SK-N-SH (cell line): ENCODE data around the gene PYDC1. TPM values are rescaled to one million over a fixed set of nuclear protein-coding genes. Genes with fewer than 3 reads are reported as not detected.
A peak's percentile ranks its signal among the peaks of the same experiment; 100 is the strongest.
"Not testable (repeated sequence)": the region's sequence is repeated elsewhere in the genome, so short reads cannot be mapped to it uniquely, and the experiment has no call there.

ENCODE experiments used
- CTCF ChIA-PET: fragments of 300-600, 350-600 bp; formaldehyde crosslinking; extraction: SDS; loops from one replicate; lab custom pipeline; 2021; lab: Yijun Ruan, JAX
- POLR2A ChIA-PET: fragments of 350-600 bp; sonication (Branson Sonifier 250); formaldehyde crosslinking; extraction: SDS; loops from one replicate; lab custom pipeline; 2020; ENCODE audit warnings: antibody characterized with exemption, inconsistent platforms; lab: Yijun Ruan, JAX
- DNase-seq: peaks from one replicate; pipeline ENCODE4 v3.0.0; 2012
- H2AFZ ChIP-seq: fragments of 200-600 bp; sonication (generic); 2 replicates; pipeline ENCODE4 v1.8.1; 2016; ENCODE audit warnings: antibody characterized with exemption, mild to moderate bottlenecking, low read depth
- H3F3A ChIP-seq: fragments of 200-600 bp; sonication (generic); replicated peaks from 2 replicates; pipeline ENCODE3; 2016; ENCODE audit warnings: antibody characterized with exemption, mild to moderate bottlenecking; ENCODE audit not compliant: insufficient read depth
- H3K27ac ChIP-seq, 2 experiments: fragments of 200-500 bp in 1 of 2; fragments of 200-600 bp in 1 of 2; sonication (Bioruptor generic) in 1 of 2; sonication (generic), shearing (Covaris generic) in 1 of 2; 2 replicates each; pipeline versions ENCODE4 v1.5.1 to v1.6.1; 2014 to 2016; ENCODE audit warnings: low read depth in 2 of 2, inconsistent platforms in 1 of 2, low read length in 1 of 2, mild to moderate bottlenecking in 1 of 2, mixed read lengths in 1 of 2
- H3K27me3 ChIP-seq: fragments of 200-600 bp; sonication (generic), shearing (Covaris generic); 2 replicates; pipeline ENCODE4 v1.6.1; 2016; ENCODE audit warnings: mixed run types; ENCODE audit not compliant: insufficient read depth
- H3K36me3 ChIP-seq, 2 experiments: fragments of 200-500 bp in 1 of 2; fragments of 200-600 bp in 1 of 2; sonication (Bioruptor generic) in 1 of 2; sonication (generic) in 1 of 2; replicated peaks in 1 of 2; 2 replicates each; pipeline versions ENCODE3 to v1.5.1; 2014 to 2016; ENCODE audit warnings: low read length in 1 of 2, mild to moderate bottlenecking in 1 of 2; ENCODE audit not compliant: insufficient read depth in 2 of 2, control insufficient read depth in 1 of 2
- H3K4me1 ChIP-seq, 2 experiments: fragments of 200-500 bp in 1 of 2; fragments of 200-600 bp in 1 of 2; sonication (Bioruptor generic) in 1 of 2; sonication (generic), shearing (Covaris generic) in 1 of 2; 2 replicates each; pipeline versions ENCODE4 v1.5.1 to v1.6.1; 2014 to 2016; ENCODE audit warnings: low read depth in 1 of 2, low read length in 1 of 2, mixed run types in 1 of 2; ENCODE audit not compliant: insufficient read depth in 2 of 2, control insufficient read depth in 1 of 2
- H3K4me2 ChIP-seq: fragments of 200-600 bp; sonication (generic), shearing (Covaris generic); 2 replicates; pipeline ENCODE4 v1.6.1; 2017; ENCODE audit warnings: mixed run types
- H3K4me3 ChIP-seq, 2 experiments: fragments of 200-500 bp in 1 of 2; fragments of 200-600 bp in 1 of 2; sonication (Bioruptor generic) in 1 of 2; sonication (generic), shearing (Covaris generic) in 1 of 2; 2 replicates each; pipeline versions ENCODE4 v1.5.1 to v1.8.1; 2014 to 2016; ENCODE audit warnings: low read depth in 2 of 2, inconsistent platforms in 1 of 2, low read length in 1 of 2, mild to moderate bottlenecking in 1 of 2, mixed read lengths in 1 of 2, moderate library complexity in 1 of 2
- H3K79me2 ChIP-seq: fragments of 200-600 bp; sonication (generic); 2 replicates; pipeline ENCODE4 v1.8.1; 2017; ENCODE audit warnings: mild to moderate bottlenecking; ENCODE audit not compliant: insufficient read depth
- H3K9ac ChIP-seq: fragments of 200-600 bp; sonication (generic); 2 replicates; pipeline ENCODE4 v1.6.1; 2017; ENCODE audit warnings: mixed run types
- H3K9me2 ChIP-seq: fragments of 200-600 bp; sonication (generic); 2 replicates; pipeline ENCODE4 v1.6.1; 2017; ENCODE audit warnings: mixed run types
- H3K9me3 ChIP-seq: fragments of 200-600 bp; sonication (generic); 2 replicates; pipeline ENCODE4 v1.6.1; 2017; ENCODE audit warnings: mixed run types, mild to moderate bottlenecking, moderate library complexity
- H4K20me1 ChIP-seq: fragments of 200-600 bp; sonication (generic); 2 replicates; pipeline ENCODE4 v1.6.1; 2017; ENCODE audit warnings: mild to moderate bottlenecking, mixed run types; ENCODE audit not compliant: insufficient read depth
- POLR2AphosphoS5 ChIP-seq: IDR thresholded peaks from 2 replicates; pipeline ENCODE4 v1.6.1; 2012; ENCODE audit warnings: low read depth, low read length
- TEAD4 ChIP-seq: IDR thresholded peaks from 2 replicates; pipeline ENCODE4 v1.4.0; 2012; ENCODE audit warnings: mild to moderate bottlenecking, borderline replicate concordance; ENCODE audit not compliant: insufficient read depth
- WGBS: methylation state at CpG from one replicate; pipeline ENCODE4 v1.1.6; 2017; ENCODE audit warnings: low lambda C conversion rate; 5-methylcytosine and 5-hydroxymethylcytosine counted together
- polyA plus RNA-seq, 3 experiments: library from polyadenylated mRNA; depleted of rRNA; stranded (reverse); fragments of >200 nt; gene quantifications; 2 replicates each; pipeline ENCODE4 v1.2.3, GENCODE V29; 2012
- TF ChIP-seq, protein P1 (sequence below): IDR thresholded peaks from 2 replicates; pipeline ENCODE4 v1.4.0; 2012; ENCODE audit warnings: low read depth
- TF ChIP-seq, protein P2 (sequence below): fragments of 150-350 bp; IDR thresholded peaks from 2 replicates; pipeline ENCODE4 v1.6.1; 2017; ENCODE audit warnings: antibody characterized with exemption, low read length, low read depth, borderline replicate concordance

The PYDC1 gene
- polyA plus RNA-seq, 1 of the 3 experiments (the other 2 are of a cell fraction): not detected

GRCh38 chr16:31198207-31198882 lies 18.6 kb downstream of the PYDC1 start:
- peaks cover 72% of the 10 kb centered on the region for H4K20me1 ChIP-seq

GRCh38 chr16:31196324-31197088 lies 20.4 kb downstream of the PYDC1 start:
- DNase-seq: no peak
- Histone ChIP-seq H3F3A (peaks cover 81% of the 10 kb centered on the region), H3K27me3 (no peaks in the 10 kb centered on the region), H2AFZ (no peak overlapping the region), H3K9me3 (no peaks in the 10 kb centered on the region), H3K79me2 (peaks cover 23% of the 10 kb centered on the region; the same call in 1 of the 2 replicates), H3K9me2 (no peaks in the 10 kb centered on the region), H3K36me3 (peaks cover 43 to 49% of the 10 kb centered on the region in 2 experiments), H4K20me1 (peaks cover 90% of the 10 kb centered on the region), H3K9ac (no peak overlapping the region), H3K4me2 (no peak overlapping the region), H3K27ac (no peak overlapping the region), H3K4me1 (no peaks in the 10 kb centered on the region), H3K4me3 (no peak overlapping the region)
- POLR2A ChIA-PET: interaction anchor here (0.7 kb wide), 1 partner anchor 16 kb away, joined by 3 read pairs; no protein-coding TSS in a partner anchor
- WGBS: 96% methylated on average over 11 of the region's 17 CpGs
- CTCF ChIA-PET: interaction anchor here (1.1 kb wide), 1 partner anchor 13 kb away, joined by 4 read pairs; no protein-coding TSS in a partner anchor
- no peak; the same call in 1 of the 2 replicates for TF ChIP-seq POLR2AphosphoS5
- TF ChIP-seq, protein P1, sequence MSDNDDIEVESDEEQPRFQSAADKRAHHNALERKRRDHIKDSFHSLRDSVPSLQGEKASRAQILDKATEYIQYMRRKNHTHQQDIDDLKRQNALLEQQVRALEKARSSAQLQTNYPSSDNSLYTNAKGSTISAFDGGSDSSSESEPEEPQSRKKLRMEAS: no peak
- no peak for TF ChIP-seq TEAD4

More at GRCh38 chr16:31198207-31198882, 18.6 kb downstream of the PYDC1 start:
- no peaks in the 10 kb centered on the region for H3K9me3 ChIP-seq
- no peaks in the 10 kb centered on the region for H3K4me1 ChIP-seq
- no peak overlapping the region for H3K4me3 ChIP-seq
- H3K79me2 ChIP-seq: peaks cover 15% of the 10 kb centered on the region; the same call in 1 of the 2 replicates
- DNase-seq: no peak
- H3K27ac ChIP-seq: no peak overlapping the region
- no peak overlapping the region for H3K9ac ChIP-seq
- ChIA-PET CTCF (interaction anchor here (1.0 kb wide), 1 partner anchor 255 kb away, joined by 3 read pairs; no protein-coding TSS in a partner anchor), POLR2A (interaction anchor here (0.7 to 2.1 kb wide), 4 partner anchors 11 to 18 kb away, joined by 3 to 9 read pairs (median 4); partner anchors contain the start of gene FUS)
- H3K36me3 ChIP-seq: peaks cover 31% of the 10 kb centered on the region in 2 experiments
- peaks cover 68% of the 10 kb centered on the region for H3F3A ChIP-seq
- 85% methylated on average over 6 of the region's 7 CpGs for WGBS
- no peak overlapping the region for H2AFZ ChIP-seq
- TF ChIP-seq, protein P2, sequence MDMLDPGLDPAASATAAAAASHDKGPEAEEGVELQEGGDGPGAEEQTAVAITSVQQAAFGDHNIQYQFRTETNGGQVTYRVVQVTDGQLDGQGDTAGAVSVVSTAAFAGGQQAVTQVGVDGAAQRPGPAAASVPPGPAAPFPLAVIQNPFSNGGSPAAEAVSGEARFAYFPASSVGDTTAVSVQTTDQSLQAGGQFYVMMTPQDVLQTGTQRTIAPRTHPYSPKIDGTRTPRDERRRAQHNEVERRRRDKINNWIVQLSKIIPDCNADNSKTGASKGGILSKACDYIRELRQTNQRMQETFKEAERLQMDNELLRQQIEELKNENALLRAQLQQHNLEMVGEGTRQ: no peak
- peak; percentile 5; the same call in 1 of the 2 replicates for TF ChIP-seq POLR2AphosphoS5
- H3K4me2 ChIP-seq: no peak overlapping the region
- H3K9me2 ChIP-seq: no peaks in the 10 kb centered on the region
- no peaks in the 10 kb centered on the region for H3K27me3 ChIP-seq

GRCh38 chr16:31195861-31196260 lies 21.1 kb downstream of the PYDC1 start:
- not testable (repeated sequence) for H3K4me2 ChIP-seq, DNase-seq, H2AFZ ChIP-seq, H3K9ac ChIP-seq, H3K9me3 ChIP-seq, H3K4me1 ChIP-seq, H3K27me3 ChIP-seq, H3K9me2 ChIP-seq, H3K27ac ChIP-seq, H3K4me3 ChIP-seq
- Histone ChIP-seq H3F3A (peaks cover 84% of the 10 kb centered on the region), H3K79me2 (peaks cover 25% of the 10 kb centered on the region; the same call in 1 of the 2 replicates), H4K20me1 (peaks cover 97% of the 10 kb centered on the region), H3K36me3 (peaks cover 50 to 56% of the 10 kb centered on the region in 2 experiments)
- ChIA-PET CTCF (interaction anchor here (1.1 kb wide), 1 partner anchor 12 kb away, joined by 4 read pairs; no protein-coding TSS in a partner anchor), POLR2A (interaction anchor here (0.7 kb wide), 1 partner anchor 15 kb away, joined by 3 read pairs; no protein-coding TSS in a partner anchor)
- WGBS: 94% methylated on average over 11 of the region's 11 CpGs
